Tibial artery (tissue), 4 donors: ENCODE measurements around the gene CXCR4.
"Not testable (repeated sequence)": the region's sequence is repeated elsewhere in the genome, so short reads cannot be mapped to it uniquely, and the experiment has no call there.

Source experiments
- DNase-seq, 2 donors: peaks; one replicate each; pipeline ENCODE4 v3.0.0-alpha.2; 2019
- H3K27ac ChIP-seq, 2 donors: fragments of 200-600 bp; sonication (generic) in 1 of 2; 1 replicate in 1 of 2; 2 replicates in 1 of 2; pipeline ENCODE4 v1.5.1; 2018 to 2019; ENCODE audit warnings: mild to moderate bottlenecking in 1 of 2
- H3K27me3 ChIP-seq, 2 donors: fragments of 200-600 bp; sonication (generic) in 1 of 2; one replicate each; pipeline versions ENCODE4 v1.5.1 to v1.6.0; 2016 to 2019
- H3K36me3 ChIP-seq, 3 donors: fragments of 200-600 bp; sonication (generic) in 2 of 3; one replicate each; pipeline ENCODE4 v1.5.1; 2016 to 2019; ENCODE audit warnings: mild to moderate bottlenecking in 2 of 3
- H3K4me1 ChIP-seq, 4 donors: fragments of 200-600 bp; sonication (generic) in 2 of 4; 1 replicate in 3 of 4; 2 replicates in 1 of 4; pipeline ENCODE4 v1.5.1; 2016 to 2019
- H3K4me3 ChIP-seq, 2 donors: fragments of 200-600 bp; sonication (generic) in 1 of 2; 1 replicate in 1 of 2; 2 replicates in 1 of 2; pipeline ENCODE4 v1.5.1; 2018 to 2019; ENCODE audit warnings: mild to moderate bottlenecking in 2 of 2
- H3K9me3 ChIP-seq, 3 donors: fragments of 200-600 bp; sonication (generic) in 1 of 3; one replicate each; pipeline ENCODE4 v1.5.1; 2016 to 2019
- CTCF ChIP-seq, 2 experiments: fragments of 200-600 bp in 1 of 2; fragments of 450-650 bp in 1 of 2; IDR thresholded peaks; one replicate each; pipeline ENCODE4 v1.5.1; 2017 to 2019; ENCODE audit warnings: antibody characterized with exemption in 2 of 2, mild to moderate bottlenecking in 1 of 2, moderate library complexity in 1 of 2
- intact Hi-C: fragments of 100-400 bp; cut with DNase I; formaldehyde crosslinking; loops from one replicate; pipeline ENCODE4 v1.15.0; 2023; ENCODE audit warnings: low total_unique reads

CXCR4 gene

GRCh38 chr2:136075476-136075875 lies 42.5 kb downstream of the CXCR4 start:
- no peak overlapping the region for H3K27ac ChIP-seq
- intact Hi-C loops, result no loop called here
- DNase-seq, result no peak
- H3K36me3 ChIP-seq, result no peaks in the 10 kb centered on the region
- no peaks in the 10 kb centered on the region for H3K4me1 ChIP-seq
- H3K4me3 ChIP-seq, result no peak overlapping the region
- H3K27me3 ChIP-seq, result no peaks in the 10 kb centered on the region
- no peak for TF ChIP-seq CTCF (IDR thresholded peaks at IDR 0.05)
- peaks cover 0 to 5% (median 0%) of the 10 kb centered on the region in 3 donors for H3K9me3 ChIP-seq

- no peaks in the 10 kb centered on the region for H3K9me3 ChIP-seq
- no peaks in the 10 kb centered on the region for H3K36me3 ChIP-seq
- H3K27me3 ChIP-seq, result no peaks in the 10 kb centered on the region
- intact Hi-C loops, result no loop called here
- no peak for TF ChIP-seq CTCF (IDR thresholded peaks at IDR 0.05)
- H3K4me3 ChIP-seq, result no peak overlapping the region
- H3K4me1 ChIP-seq, result no peaks in the 10 kb centered on the region
- H3K27ac ChIP-seq, result no peak overlapping the region
- no peak for DNase-seq
Measured at GRCh38 chr2:136072621-136073020, 45.3 kb downstream of the CXCR4 start.

- intact Hi-C loops, H3K9me3 ChIP-seq, H3K27me3 ChIP-seq, H3K36me3 ChIP-seq, DNase-seq, H3K27ac ChIP-seq, H3K4me3 ChIP-seq, H3K4me1 ChIP-seq: not testable (repeated sequence)
Measured at GRCh38 chr2:136071887-136072286, 46.1 kb downstream of the CXCR4 start.

GRCh38 chr2:136070913-136071312 lies 47.0 kb downstream of the CXCR4 start:
- Histone ChIP-seq H3K27ac (no peak overlapping the region), H3K4me3 (no peak overlapping the region), H3K27me3 (no peaks in the 10 kb centered on the region), H3K4me1 (no peaks in the 10 kb centered on the region), H3K36me3 (no peaks in the 10 kb centered on the region), H3K9me3 (no peaks in the 10 kb centered on the region)
- no peak for DNase-seq
- TF ChIP-seq CTCF (IDR thresholded peaks at IDR 0.05), result no peak
- intact Hi-C loops, result no loop called here

- no peak for DNase-seq
- no peak overlapping the region for H3K27ac ChIP-seq
- H3K27me3 ChIP-seq, result no peaks in the 10 kb centered on the region
- H3K9me3 ChIP-seq, result no peaks in the 10 kb centered on the region
- TF ChIP-seq CTCF (IDR thresholded peaks at IDR 0.05), result no peak
- H3K36me3 ChIP-seq, result no peaks in the 10 kb centered on the region
- intact Hi-C loops, result no loop called here
- no peaks in the 10 kb centered on the region for H3K4me1 ChIP-seq
- H3K4me3 ChIP-seq, result no peak overlapping the region
Measured at GRCh38 chr2:136069773-136070172, 48.2 kb downstream of the CXCR4 start.

- no peak for DNase-seq
- Histone ChIP-seq H3K36me3 (no peaks in the 10 kb centered on the region), H3K27ac (no peak overlapping the region), H3K9me3 (no peaks in the 10 kb centered on the region), H3K27me3 (no peaks in the 10 kb centered on the region), H3K4me1 (no peaks in the 10 kb centered on the region), H3K4me3 (no peak overlapping the region)
- no peak for TF ChIP-seq CTCF (IDR thresholded peaks at IDR 0.05)
- intact Hi-C loops, result no loop called here
Measured at GRCh38 chr2:136068581-136069227, 49.2 kb downstream of the CXCR4 start.
